ENCODE measurements around the gene DNAJB6. TPM values are rescaled to one million over a fixed set of nuclear protein-coding genes. Genes with fewer than 3 reads are reported as not detected.
A peak's percentile ranks its signal among the peaks of the same experiment; 100 is the strongest.

DNAJB6 gene
- total RNA-seq, 3 donors from 2014 or later (not counting 1 experiment from before 2014, with no cell fraction given) = 309 to 343 (median 340) TPM

DNA sequence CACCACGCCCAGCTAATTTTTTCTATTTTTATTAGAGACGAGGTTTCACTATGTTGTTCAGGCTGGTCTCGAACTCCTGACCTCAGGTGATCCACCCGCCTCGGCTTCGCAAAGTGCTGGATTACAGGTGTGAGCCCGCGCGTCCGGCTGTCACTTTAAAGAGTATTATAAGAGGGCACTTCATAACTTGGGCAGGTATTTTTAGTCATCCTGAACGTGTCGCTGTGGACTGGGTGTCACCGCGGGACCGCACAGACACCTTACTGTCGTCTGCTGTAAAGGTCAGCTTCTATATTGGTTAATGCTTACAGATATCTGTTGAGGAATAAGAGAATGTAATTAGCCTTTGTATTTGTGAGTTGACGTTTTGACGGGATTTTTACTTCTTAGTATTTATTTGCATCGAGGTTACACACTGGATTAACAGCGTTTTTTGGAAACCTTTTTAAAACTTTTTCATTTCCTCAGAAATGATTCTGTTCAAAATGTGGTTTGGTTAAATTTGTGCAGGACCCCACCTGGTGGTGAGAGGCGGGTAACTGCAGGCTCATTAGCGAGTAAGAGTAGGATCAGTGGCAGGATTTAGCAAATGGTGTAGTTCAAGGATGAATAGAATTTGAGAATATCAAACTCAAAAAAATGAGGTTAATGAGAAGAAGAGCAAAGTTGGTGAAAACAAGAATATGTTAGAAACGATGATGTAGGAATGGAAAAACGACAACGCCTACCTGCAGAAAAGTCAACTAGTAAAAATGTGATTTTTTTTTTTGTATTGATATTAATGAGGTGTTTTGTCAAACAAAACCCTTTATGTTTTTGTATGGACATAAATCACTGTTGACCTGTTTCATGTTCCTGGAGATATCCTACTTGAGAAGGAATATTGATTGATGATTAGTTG lies 3.2 kb downstream of the DNAJB6 start:
- Histone ChIP-seq H3K4me3 (ENCODE audit: low read length) (no peak overlapping the region), H3K9me3 (ENCODE audit: control insufficient read depth, insufficient read depth, low read length) (no peaks in the 10 kb centered on the region), H3K27me3 (ENCODE audit: control insufficient read depth, insufficient read depth, low read length) (no peaks in the 10 kb centered on the region), H3K36me3 (ENCODE audit: control insufficient read depth, insufficient read depth, low read length) (no peaks in the 10 kb centered on the region), H3K27ac (ENCODE audit: low read length) (no peak overlapping the region), H3K4me1 (ENCODE audit: control insufficient read depth, insufficient read depth, low read length) (peaks cover 58% of the 10 kb centered on the region)
- intact Hi-C loops (cut with micrococcal nuclease) = loop anchor here (1.0 to 5.0 kb wide), 3 partner anchors 37 to 201 kb away; no protein-coding TSS in a partner anchor
- H3K4me3 Mint-ChIP-seq = peak overlapping the region; percentile 54
- no peaks in the 10 kb centered on the region for H3K36me3 Mint-ChIP-seq
- H3K4me1 Mint-ChIP-seq = peaks cover 56 to 63% of the 10 kb centered on the region in 2 donors
- WGBS (ENCODE audit: insufficient coverage) = 62% methylated on average over 21 of the region's 25 CpGs
- H3K27ac Mint-ChIP-seq = peak overlapping the region; percentile 58 to 96
- no peaks in the 10 kb centered on the region for H3K9me3 Mint-ChIP-seq
- peak in 2 of 3 donors; percentile 36 to 53 for ATAC-seq
- TF ChIP-seq, protein P1, sequence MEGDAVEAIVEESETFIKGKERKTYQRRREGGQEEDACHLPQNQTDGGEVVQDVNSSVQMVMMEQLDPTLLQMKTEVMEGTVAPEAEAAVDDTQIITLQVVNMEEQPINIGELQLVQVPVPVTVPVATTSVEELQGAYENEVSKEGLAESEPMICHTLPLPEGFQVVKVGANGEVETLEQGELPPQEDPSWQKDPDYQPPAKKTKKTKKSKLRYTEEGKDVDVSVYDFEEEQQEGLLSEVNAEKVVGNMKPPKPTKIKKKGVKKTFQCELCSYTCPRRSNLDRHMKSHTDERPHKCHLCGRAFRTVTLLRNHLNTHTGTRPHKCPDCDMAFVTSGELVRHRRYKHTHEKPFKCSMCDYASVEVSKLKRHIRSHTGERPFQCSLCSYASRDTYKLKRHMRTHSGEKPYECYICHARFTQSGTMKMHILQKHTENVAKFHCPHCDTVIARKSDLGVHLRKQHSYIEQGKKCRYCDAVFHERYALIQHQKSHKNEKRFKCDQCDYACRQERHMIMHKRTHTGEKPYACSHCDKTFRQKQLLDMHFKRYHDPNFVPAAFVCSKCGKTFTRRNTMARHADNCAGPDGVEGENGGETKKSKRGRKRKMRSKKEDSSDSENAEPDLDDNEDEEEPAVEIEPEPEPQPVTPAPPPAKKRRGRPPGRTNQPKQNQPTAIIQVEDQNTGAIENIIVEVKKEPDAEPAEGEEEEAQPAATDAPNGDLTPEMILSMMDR (IDR thresholded peaks at IDR 0.05) = peak; percentile 85
- no peaks in the 10 kb centered on the region for H3K27me3 Mint-ChIP-seq (ENCODE audit: low read depth in 2 of 2)
- peak; percentile 54 to 84 for DNase-seq

DNA sequence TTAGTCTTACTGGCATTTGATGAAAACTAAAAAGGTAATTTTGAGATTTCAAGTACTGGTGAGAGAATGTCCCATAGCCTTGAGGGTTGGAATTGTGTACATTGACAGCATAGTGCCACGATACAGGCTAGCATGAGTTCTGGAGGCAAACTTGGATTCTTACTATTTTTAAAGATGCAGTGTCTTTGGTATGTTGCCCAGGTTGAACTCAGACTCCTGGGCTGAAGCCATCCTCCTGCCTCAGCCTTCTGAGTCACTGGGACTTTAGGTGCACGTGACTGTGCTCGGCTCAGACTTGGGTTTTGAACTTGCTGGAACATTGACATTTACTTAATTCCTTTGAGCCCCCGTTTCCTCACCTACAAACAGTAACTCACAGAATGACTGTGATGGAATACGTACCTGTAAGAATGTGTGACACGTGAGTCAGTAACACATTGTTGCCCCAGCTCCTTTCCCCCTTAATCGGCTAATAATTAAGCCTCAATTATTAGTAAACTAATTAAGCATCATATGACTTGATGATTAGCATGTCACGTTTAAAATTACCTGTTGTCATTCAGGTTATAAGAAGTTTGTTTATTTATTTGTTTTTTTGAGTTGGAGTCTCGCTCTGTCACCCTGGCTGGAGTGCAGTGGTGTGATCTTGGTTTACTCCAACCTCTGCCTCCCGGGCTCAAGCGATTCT lies 10.6 kb downstream of the DNAJB6 start:
- peaks cover 72 to 74% of the 10 kb centered on the region in 2 donors for H3K4me1 Mint-ChIP-seq
- H3K27me3 Mint-ChIP-seq (ENCODE audit: low read depth in 2 of 2) = no peaks in the 10 kb centered on the region
- intact Hi-C loops (cut with micrococcal nuclease) = no loop called here
- H3K9me3 Mint-ChIP-seq = no peaks in the 10 kb centered on the region
- peak overlapping the region in 1 of 2 donors; percentile 26 for H3K27ac Mint-ChIP-seq
- peaks cover 65% of the 10 kb centered on the region for H3K4me1 ChIP-seq (ENCODE audit: control insufficient read depth, insufficient read depth, low read length)
- H3K27me3 ChIP-seq (ENCODE audit: control insufficient read depth, insufficient read depth, low read length) = no peaks in the 10 kb centered on the region
- H3K4me3 Mint-ChIP-seq = peak overlapping the region; percentile 40
- TF ChIP-seq, protein P1 (IDR thresholded peaks at IDR 0.05) = no peak
- peak in 1 of 3 donors; percentile 3 for ATAC-seq
- no peaks in the 10 kb centered on the region for H3K9me3 ChIP-seq (ENCODE audit: control insufficient read depth, insufficient read depth, low read length)
- H3K4me3 ChIP-seq (ENCODE audit: low read length) = no peak overlapping the region
- no peak overlapping the region for H3K27ac ChIP-seq (ENCODE audit: low read length)
- 90% methylated on average over 11 of the region's 11 CpGs for WGBS (ENCODE audit: insufficient coverage)
- DNase-seq = no peak
- H3K36me3 ChIP-seq (ENCODE audit: control insufficient read depth, insufficient read depth, low read length) = peaks cover 2% of the 10 kb centered on the region
- H3K36me3 Mint-ChIP-seq = no peaks in the 10 kb centered on the region

DNA sequence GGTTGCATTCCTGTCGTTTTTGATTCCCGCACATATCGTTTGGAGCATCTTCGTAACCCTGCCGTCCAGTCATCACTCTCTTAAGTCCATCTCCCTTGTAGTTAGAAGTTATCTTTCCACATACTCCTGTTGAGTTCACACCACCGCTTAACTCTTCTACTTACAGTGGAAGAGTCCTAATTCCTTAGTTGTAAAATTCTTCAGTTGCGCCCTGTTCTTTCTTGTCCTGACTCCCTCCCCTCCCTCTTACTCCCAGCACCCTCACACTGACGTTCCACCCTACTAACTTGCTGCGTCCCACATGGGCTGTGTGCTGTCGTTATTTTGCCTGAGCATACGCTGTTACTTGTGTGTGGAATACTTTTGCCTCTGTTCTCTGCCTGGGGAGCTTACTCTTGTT lies 11.7 kb downstream of the DNAJB6 start:
- Histone ChIP-seq H3K36me3 (ENCODE audit: control insufficient read depth, insufficient read depth, low read length) (peaks cover 2% of the 10 kb centered on the region), H3K27ac (ENCODE audit: low read length) (no peak overlapping the region), H3K4me1 (ENCODE audit: control insufficient read depth, insufficient read depth, low read length) (peaks cover 67% of the 10 kb centered on the region), H3K9me3 (ENCODE audit: control insufficient read depth, insufficient read depth, low read length) (no peaks in the 10 kb centered on the region), H3K27me3 (ENCODE audit: control insufficient read depth, insufficient read depth, low read length) (no peaks in the 10 kb centered on the region), H3K4me3 (ENCODE audit: low read length) (no peak overlapping the region)
- no peak for ATAC-seq
- Mint-ChIP-seq H3K27ac (peak overlapping the region in 1 of 2 donors; percentile 62), H3K9me3 (no peaks in the 10 kb centered on the region), H3K4me3 (no peak overlapping the region), H3K4me1 (peaks cover 72 to 78% of the 10 kb centered on the region in 2 donors), H3K27me3 (ENCODE audit: low read depth in 2 of 2) (no peaks in the 10 kb centered on the region), H3K36me3 (no peaks in the 10 kb centered on the region)
- TF ChIP-seq, protein P1 (IDR thresholded peaks at IDR 0.05) = no peak
- DNase-seq = no peak
- 83% methylated on average over 10 of the region's 11 CpGs for WGBS (ENCODE audit: insufficient coverage)
- intact Hi-C loops (cut with micrococcal nuclease) = no loop called here
